RPMI8226 (cell line): ENCODE results near the gene DRD4.
A peak's percentile ranks its signal among the peaks of the same experiment; 100 is the strongest.

Experiments used
- DNase-seq: peaks from one replicate; pipeline ENCODE4 v3.0.0-alpha.2; 2015

Gene DRD4

GRCh38 chr11:610146-610801 lies 26.8 kb upstream of the DRD4 start:
- no peak for DNase-seq

DNA sequence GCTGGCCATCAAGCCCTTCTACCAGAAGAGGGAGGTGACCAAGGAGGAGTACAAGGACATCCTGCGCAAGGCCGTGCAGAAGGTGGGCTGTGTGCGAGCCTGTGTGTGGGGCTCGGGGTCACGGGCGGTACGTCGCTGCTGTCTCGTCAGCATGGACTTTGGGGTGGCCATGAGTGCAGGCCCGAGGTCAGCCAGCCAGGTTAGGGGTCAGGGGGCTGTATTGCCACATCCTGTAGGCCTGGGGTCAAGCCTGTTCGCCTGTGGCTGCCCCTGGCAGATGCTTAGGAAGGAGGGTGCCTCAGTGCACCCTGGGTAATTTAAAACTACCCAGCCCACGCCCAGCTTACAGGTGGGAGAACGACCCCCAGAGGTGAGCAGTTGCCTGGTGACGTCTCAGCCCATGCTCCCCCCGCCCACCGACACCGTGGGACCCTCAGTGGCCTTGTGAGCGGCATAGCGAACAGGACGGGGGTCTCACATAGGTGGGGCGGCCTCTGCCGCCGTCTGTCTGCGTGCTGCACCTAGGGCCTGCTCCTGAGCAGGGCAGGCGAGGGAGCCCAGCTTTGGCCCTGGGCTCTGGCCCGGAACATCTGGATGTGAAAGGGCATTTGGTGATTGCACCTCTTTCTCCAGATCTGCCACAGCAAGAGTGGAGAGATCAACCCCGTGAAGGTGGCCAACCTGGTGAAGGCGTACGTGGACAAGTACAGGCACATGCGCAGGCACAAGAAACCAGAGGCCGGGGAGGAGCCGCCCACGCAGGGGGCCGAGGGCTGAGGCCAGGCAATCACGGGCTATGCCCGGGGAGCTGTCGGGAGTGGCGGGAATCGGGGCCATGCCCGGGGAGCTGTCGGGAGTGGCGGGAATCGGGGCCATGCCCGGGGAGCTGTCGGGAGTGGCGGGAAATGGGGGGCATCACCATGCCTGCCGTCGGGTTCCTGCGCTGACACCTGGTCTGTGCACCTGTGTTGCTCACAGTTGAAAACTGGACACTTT lies 25.8 kb upstream of the DRD4 start:
- DNase-seq: no peak

GRCh38 chr11:612201-612960 lies 24.7 kb upstream of the DRD4 start:
- DNase-seq: no peak

DNA sequence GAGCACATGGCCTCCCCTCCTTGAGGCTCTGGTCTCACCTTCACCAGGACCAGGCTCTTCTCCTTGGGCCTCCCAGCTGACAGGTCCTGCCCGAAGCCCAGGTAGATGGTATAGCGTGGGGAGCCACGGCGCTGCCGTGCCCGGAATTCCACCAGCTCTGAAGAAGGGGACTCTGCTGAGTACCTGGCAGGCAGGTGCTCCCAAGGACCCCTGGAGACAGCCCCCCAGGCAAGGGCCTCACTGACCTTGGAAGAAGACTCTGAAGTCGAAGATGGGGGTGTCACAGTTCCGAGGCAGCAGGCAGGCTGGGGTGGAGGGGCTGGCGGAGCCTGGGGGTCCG lies 24.1 kb upstream of the DRD4 start:
- DNase-seq: no peak

DNA sequence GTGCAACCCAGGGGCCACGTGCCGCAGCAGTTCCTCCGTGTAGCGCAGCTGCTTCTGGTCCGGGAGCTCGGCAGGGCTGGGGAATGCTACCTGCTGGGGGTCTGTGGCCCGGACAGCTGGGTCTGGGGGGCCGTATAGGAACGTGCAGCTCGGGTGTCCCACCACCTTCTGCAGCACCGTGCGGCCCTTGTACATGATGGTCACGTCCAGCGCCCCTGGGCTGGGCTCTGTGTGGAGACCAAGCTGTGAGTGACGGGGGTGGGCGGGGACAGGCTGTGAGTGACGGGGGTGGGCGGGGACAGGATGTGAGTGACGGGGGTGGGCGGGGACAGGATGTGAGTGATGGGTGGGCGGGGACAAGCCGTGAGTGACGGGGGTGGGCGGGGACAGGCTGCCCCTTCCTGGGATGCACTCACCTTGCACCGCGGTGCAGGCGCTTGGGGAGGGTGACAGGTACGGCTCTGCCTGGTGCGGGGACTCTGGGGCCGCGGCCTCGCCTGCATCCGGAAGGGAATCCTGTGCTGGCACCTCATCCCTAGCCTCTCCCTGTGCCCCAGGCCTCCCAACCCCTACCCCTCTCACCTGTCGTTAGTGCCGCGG lies 23.6 kb upstream of the DRD4 start:
- no peak for DNase-seq

DNA sequence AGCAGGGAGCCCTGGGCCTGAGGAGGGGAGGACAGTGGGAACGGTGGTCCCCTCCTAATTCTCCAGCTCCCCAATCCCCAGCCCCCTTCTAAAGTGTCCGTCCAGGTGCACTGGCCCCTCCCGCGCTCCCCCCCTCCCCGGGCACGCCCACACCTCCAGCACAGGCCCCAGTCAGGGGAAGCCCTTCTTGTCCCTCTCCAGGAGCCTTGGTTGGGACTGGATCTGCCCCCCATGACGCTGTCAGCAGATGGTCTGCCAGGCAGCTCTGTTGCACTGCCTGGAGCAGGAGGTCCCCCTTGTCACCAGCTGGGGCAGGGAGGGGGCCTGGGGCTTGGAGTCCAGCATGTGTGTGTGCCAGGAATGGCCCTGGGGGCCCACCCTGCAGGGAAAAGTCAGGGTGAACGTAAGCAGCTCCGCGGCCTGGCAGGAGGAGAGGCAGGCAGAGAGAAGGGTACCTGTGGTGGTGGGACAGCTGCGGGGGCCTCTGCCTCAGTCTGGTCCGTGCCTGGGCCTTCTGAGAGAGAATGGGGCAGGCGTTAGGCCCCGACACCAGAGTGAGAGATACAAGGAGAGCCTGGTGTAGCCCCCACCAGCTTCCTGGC lies 22.9 kb upstream of the DRD4 start:
- DNase-seq: no peak

DNA sequence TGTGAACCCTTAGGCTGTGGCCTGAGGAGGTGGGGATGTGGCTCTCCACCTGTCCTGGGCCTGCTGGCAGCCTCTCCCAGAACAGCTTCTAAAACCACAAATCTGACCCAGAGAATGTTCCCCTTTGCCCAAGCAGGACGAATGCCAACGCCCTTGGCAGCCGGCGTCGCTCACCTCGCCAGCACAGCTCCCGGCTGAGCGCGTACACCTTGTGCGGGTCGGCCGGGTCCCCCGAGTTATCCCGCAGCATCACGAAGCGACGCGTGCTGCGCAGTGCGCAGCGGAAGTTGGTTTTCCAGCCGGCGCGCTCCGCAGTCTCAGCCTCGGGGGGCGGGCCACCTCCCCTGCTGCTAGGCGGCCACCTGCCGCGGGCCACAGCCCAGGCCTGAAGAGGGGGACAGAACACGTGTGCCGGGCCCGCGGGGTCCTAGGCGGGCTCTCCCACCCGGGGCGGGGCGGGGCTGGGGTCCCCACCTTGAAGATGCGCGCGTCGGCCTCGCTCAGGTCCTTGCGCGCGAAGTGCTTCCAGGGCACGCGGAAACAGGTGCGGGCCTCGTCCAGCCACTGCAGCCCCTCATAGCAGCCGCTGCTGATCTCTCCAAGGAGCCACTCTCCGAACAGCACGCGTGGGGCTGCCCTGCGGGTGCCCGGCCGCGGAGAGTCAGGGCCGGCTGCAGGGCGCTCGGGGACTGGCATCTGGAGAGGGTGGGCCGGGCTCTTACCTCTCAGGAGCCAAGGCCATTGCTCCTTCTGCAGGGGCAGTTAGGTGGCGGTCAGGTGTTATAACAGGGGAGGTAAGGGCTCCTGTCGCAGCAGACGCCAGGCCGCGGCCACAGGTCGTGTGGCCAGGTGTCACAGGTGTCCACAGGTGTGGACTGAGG lies 22.2 kb upstream of the DRD4 start:
- DNase-seq: peak; percentile 8

GRCh38 chr11:615504-616319 lies 21.4 kb upstream of the DRD4 start, which contains the start of gene IRF7:
IRF7 (minus strand) TSS chr11:615950; CDS start chr11:615364, 586 bp downstream.
- peak; percentile 94 for DNase-seq

DNA sequence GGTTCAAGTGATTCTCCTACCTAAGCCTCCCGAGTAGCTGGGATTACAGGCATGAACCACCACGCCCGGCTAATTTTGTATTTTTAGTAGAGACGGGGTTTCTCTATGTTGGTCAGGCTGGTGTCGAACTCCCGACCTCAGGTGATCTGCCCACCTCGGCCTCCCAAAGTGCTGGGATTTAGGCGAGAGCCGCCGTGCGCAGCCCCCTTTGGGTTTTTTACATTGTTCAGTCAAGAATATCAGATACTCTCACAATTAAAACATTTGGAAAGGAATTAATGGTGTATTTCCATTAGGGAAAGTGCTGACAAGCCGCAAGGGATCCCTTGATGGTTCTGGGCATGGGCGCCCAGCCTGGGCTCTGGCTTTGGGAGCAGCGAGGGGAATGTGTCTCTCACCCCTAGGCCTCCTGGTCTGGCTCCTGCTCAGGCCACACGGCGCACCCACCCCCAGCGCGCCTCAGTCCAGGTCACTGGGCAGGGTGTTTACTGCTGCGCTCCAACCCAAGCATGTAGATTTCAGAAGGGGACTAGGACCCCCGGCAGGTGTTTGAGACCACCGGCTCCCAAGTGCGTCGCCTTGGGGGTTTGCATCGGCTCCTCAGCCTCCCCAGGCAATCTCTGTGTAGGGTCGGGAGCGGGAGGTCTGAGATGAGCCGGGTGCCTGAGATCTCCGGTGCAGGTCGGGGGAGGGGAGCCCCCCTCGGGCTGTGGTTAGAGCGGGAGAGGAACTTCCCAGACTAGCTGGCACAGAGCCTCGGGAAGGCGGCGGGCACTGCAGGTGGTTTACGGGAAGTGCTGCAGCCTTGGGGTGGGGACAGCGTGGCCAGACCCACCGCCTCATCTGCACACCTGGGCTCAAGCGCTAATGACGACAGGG lies 20.5 kb upstream of the DRD4 start:
- DNase-seq: no peak

GRCh38 chr11:617199-617911 lies 19.7 kb upstream of the DRD4 start:
- DNase-seq: no peak

DNA sequence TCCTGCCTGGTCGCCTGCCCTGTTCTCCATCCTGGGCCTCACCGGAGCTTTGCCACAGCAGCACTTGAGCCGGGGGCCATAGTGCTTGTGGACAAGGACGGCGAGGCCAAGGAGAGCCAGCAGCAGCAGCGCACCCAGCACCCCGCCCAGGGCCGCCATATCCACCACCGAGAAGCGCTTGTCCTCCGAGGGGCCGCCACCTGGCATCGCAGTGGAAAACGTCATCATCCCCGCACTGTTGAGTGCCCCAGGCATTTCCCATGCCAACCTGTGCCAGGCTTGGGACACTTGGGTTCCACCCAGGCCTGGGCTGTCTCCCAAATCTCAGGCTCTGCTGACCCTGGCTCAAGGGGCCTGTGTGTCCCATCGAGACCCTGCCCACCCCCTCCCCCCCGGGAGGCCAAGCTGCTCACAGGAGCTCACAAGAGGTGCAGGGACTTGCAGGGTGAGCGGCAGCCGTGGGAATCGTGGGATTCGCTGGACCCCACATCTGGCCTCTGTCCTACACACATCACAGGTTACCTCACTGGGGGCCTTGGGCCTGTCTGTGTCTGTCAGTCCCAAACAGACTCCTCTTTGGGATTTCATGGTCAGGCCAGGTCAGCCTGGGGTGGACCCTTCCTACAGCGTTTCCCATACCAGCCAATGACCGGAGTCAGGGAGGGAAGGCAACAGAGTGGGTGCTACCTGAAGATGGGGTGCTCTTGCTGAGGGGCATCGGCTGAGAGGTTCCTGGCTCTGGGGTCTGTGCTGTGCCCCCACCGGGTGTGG lies 19.0 kb upstream of the DRD4 start:
- no peak for DNase-seq

GRCh38 chr11:618856-619627 lies 18.0 kb upstream of the DRD4 start:
- DNase-seq: no peak

GRCh38 chr11:619628-620050 lies 17.4 kb upstream of the DRD4 start:
- DNase-seq: no peak

- DNase-seq: no peak
Observed at GRCh38 chr11:620201-620600, 16.9 kb upstream of the DRD4 start.

- no peak for DNase-seq
Observed at GRCh38 chr11:620935-621814, 15.9 kb upstream of the DRD4 start.

- DNase-seq: no peak
Observed at GRCh38 chr11:621838-622237, 15.2 kb upstream of the DRD4 start.
